HEK293T (cell line): ENCODE results near the gene DELE1.

ENCODE experiments used
- CTCF ChIA-PET: fragments of 350-600 bp; formaldehyde crosslinking; extraction: SDS; loops from one replicate; lab custom pipeline; 2021; ENCODE audit warnings: antibody characterized with exemption, inconsistent platforms; lab: Yijun Ruan, JAX
- POLR2A ChIA-PET: fragments of 350-600 bp; formaldehyde crosslinking; extraction: SDS; loops from one replicate; lab custom pipeline; 2020; ENCODE audit warnings: antibody characterized with exemption, inconsistent platforms; lab: Yijun Ruan, JAX
- DNase-seq: peaks from one replicate; pipeline ENCODE4 v3.0.0; 2012; ENCODE audit warnings: mixed read lengths; ENCODE audit errors: extremely low spot score
- ARNT ChIP-seq: fragments of 450-650 bp; IDR thresholded peaks from 2 replicates; pipeline ENCODE4 v1.6.1; 2017; ENCODE audit warnings: mild to moderate bottlenecking
- BHLHE40 ChIP-seq: fragments of 450-650 bp; IDR thresholded peaks from 2 replicates; pipeline ENCODE4 v1.6.1; 2016; ENCODE audit warnings: mild to moderate bottlenecking, moderate library complexity, borderline replicate concordance
- CTBP1 ChIP-seq: fragments of 450-650 bp; IDR thresholded peaks from 2 replicates; pipeline ENCODE4 v1.6.1; 2016; ENCODE audit warnings: borderline replicate concordance
- ELF4 ChIP-seq: fragments of 450-650 bp; IDR thresholded peaks from 2 replicates; pipeline ENCODE4 v1.6.1; 2017; ENCODE audit warnings: antibody characterized with exemption
- FOXA1 ChIP-seq: fragments of 450-650 bp; IDR thresholded peaks from 2 replicates; pipeline ENCODE4 v1.6.1; 2016; ENCODE audit warnings: mild to moderate bottlenecking
- FOXK2 ChIP-seq: fragments of 450-650 bp; IDR thresholded peaks from 2 replicates; pipeline ENCODE4 v1.6.1; 2016; ENCODE audit warnings: mild to moderate bottlenecking
- FOXM1 ChIP-seq: fragments of 450-650 bp; IDR thresholded peaks from 2 replicates; pipeline ENCODE4 v1.6.1; 2017; ENCODE audit warnings: mild to moderate bottlenecking, borderline replicate concordance
- HDGF ChIP-seq: fragments of 450-650 bp; IDR thresholded peaks from 2 replicates; pipeline ENCODE4 v1.6.1; 2017; ENCODE audit warnings: antibody characterized with exemption, borderline replicate concordance
- L3MBTL2 ChIP-seq: fragments of 450-650 bp; conservative IDR thresholded peaks from 2 replicates; pipeline ENCODE4 v1.6.1; 2016; ENCODE audit warnings: mild to moderate bottlenecking
- LEF1 ChIP-seq: fragments of 450-650 bp; IDR thresholded peaks from 2 replicates; pipeline ENCODE4 v1.6.1; 2017; ENCODE audit warnings: mild to moderate bottlenecking, borderline replicate concordance
- NFRKB ChIP-seq: fragments of 450-650 bp; IDR thresholded peaks from 2 replicates; pipeline ENCODE4 v1.6.1; 2016; ENCODE audit warnings: mild to moderate bottlenecking, moderate library complexity
- PKNOX1 ChIP-seq: fragments of 450-650 bp; IDR thresholded peaks from 2 replicates; pipeline ENCODE4 v1.6.1; 2016
- SP1 ChIP-seq: fragments of 450-650 bp; IDR thresholded peaks from 2 replicates; pipeline ENCODE4 v1.6.1; 2017
- SUZ12 ChIP-seq: fragments of 450-650 bp; IDR thresholded peaks from 2 replicates; pipeline ENCODE4 v1.6.1; 2016; ENCODE audit warnings: mild to moderate bottlenecking
- TARDBP ChIP-seq: fragments of 450-650 bp; IDR thresholded peaks from 2 replicates; pipeline ENCODE4 v1.6.1; 2016
- ZNF384 ChIP-seq: fragments of 450-650 bp; IDR thresholded peaks from 2 replicates; pipeline ENCODE4 v1.6.1; 2016

Gene DELE1

DNA sequence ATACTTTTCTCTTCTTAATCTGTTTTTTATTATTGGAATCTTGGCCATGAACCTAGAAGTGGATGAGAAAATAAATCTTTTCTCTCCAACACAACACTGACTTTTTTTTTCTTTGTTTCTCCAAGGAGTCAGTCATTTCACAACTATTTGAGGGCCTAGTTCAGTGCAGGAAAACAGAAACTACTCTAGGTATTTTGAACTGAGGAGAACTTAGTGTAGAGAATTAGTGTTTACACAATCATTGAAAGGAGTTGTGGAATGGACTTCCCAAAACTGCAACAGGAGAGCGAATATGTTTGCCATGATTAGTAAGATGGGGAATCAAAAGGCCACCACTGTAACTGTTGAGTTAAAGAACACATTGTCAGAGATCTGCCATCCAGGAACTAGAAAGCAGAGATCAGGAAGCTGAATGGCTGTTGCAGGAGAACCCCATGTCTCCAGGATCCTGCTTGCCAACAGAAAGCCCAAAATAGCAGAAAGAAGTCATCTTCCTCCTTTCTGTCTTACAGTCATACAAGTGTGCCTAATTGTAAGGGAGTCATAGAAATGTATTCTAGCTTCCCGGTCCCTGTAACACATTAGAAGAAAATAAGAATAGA lies 25.1 kb upstream of the DELE1 start:
- POLR2A ChIA-PET, result no interaction called here
- TF ChIP-seq NFRKB (no peak), SUZ12 (no peak), ELF4 (no peak), FOXK2 (no peak), FOXA1 (no peak), L3MBTL2 (no peak), HDGF (no peak), ARNT (no peak), BHLHE40 (no peak), LEF1 (no peak), PKNOX1 (no peak), CTBP1 (no peak), FOXM1 (no peak), TARDBP (no peak), SP1 (no peak), ZNF384 (no peak)
- no peak for DNase-seq
- CTCF ChIA-PET, result no interaction called here

GRCh38 chr5:141902015-141902814 lies 21.5 kb upstream of the DELE1 start:
- CTCF ChIA-PET, result interaction anchor here (0.6 to 1.5 kb wide), 4 partner anchors 12 to 22 kb away, joined by 3 to 5 read pairs (median 4); no protein-coding TSS in a partner anchor
- no peak for DNase-seq
- TF ChIP-seq FOXM1 (no peak), FOXK2 (no peak), L3MBTL2 (no peak), PKNOX1 (no peak), ZNF384 (no peak), TARDBP (no peak), FOXA1 (no peak), HDGF (no peak), BHLHE40 (no peak), ARNT (no peak), SP1 (no peak), ELF4 (no peak), NFRKB (no peak), LEF1 (no peak), CTBP1 (no peak), SUZ12 (no peak)
- POLR2A ChIA-PET, result interaction anchor here (2.2 kb wide), 1 partner anchor 21 kb away, joined by 9 read pairs; the partner anchor contains the start of gene DELE1

DNA sequence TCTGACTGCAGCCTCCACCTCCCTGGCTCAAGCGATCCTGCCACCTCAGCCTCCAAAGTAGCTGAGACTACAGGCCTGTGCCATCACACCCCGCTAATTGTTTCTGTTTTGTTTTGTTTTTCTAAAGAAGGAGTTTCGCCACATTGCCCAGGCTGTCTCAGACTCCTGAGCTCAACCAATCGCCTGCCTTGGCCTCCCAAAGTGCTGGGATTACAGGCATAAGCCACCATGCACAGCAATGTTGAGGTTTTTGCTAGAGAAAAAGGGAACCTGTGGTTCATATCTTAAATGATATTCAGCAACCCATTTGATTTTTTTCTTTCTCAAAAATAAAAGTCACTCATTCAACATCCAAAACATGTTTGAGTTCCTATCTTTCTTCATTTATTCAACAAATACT lies 20.4 kb upstream of the DELE1 start:
- POLR2A ChIA-PET, result interaction anchor here (2.2 kb wide), 1 partner anchor 20 kb away, joined by 9 read pairs; the partner anchor contains the start of gene DELE1

GRCh38 chr5:141904551-141904950 lies 19.1 kb upstream of the DELE1 start:
- POLR2A ChIA-PET, result no interaction called here
- CTCF ChIA-PET, result no interaction called here
- no peak for DNase-seq
- no peak for TF ChIP-seq LEF1
- TF ChIP-seq ELF4, result no peak
- TF ChIP-seq TARDBP, result no peak

More for the DNA sequence above, 20.4 kb upstream of the DELE1 start:
- CTCF ChIA-PET, result interaction anchor here (0.6 kb wide), 1 partner anchor 23 kb away, joined by 3 read pairs; no protein-coding TSS in a partner anchor
- no peak for TF ChIP-seq NFRKB
- no peak for DNase-seq

- DNase-seq, result no peak
Observed at GRCh38 chr5:141906517-141906916, 17.2 kb upstream of the DELE1 start.

DNA sequence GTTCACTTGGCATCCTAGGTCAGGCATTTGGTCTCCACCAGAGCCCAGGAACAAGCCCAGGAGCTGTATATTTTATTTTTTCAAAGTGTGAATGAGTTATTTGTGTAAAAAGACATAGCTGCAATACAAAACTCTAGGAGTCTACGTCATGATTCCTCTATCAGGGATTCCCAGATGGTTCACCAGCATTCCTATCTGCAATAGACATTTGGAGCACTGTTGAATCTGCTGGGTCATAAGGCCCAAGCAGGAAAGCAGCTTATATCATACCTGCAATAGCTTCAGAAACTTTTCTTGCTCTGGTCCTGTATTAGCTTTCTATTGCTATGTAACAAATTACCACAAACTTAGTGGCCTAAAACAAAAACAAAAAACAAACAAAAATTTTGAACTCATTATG lies 16.7 kb upstream of the DELE1 start:
- DNase-seq, result no peak
- CTCF ChIA-PET, result no interaction called here
- TF ChIP-seq ARNT, result no peak
- TF ChIP-seq PKNOX1, result no peak
- TF ChIP-seq LEF1, result no peak
- TF ChIP-seq FOXA1, result no peak
- TF ChIP-seq FOXM1, result no peak
- POLR2A ChIA-PET, result no interaction called here

More at GRCh38 chr5:141906517-141906916, 17.2 kb upstream of the DELE1 start:
- no peak for TF ChIP-seq L3MBTL2
- no peak for TF ChIP-seq LEF1
- no peak for TF ChIP-seq FOXK2
- TF ChIP-seq NFRKB, result no peak
- TF ChIP-seq SUZ12, result no peak
- TF ChIP-seq HDGF, result no peak
- TF ChIP-seq PKNOX1, result no peak
- TF ChIP-seq SP1, result no peak
- CTCF ChIA-PET, result interaction anchor here (0.6 to 1.0 kb wide), 2 partner anchors 17 to 28 kb away, joined by 3 to 5 read pairs; no protein-coding TSS in a partner anchor
- POLR2A ChIA-PET, result interaction anchor here (1.1 kb wide), 1 partner anchor 17 kb away, joined by 3 read pairs; the partner anchor contains the start of gene DELE1
